GM12891 (cell line): ENCODE measurements around the gene GAPDH.
"Not testable (repeated sequence)": the region's sequence is repeated elsewhere in the genome, so short reads cannot be mapped to it uniquely, and the experiment has no call there.

ENCODE experiments used
- PAX5 ChIP-seq: IDR thresholded peaks from 2 replicates; pipeline ENCODE4 v1.6.1; 2011; ENCODE audit warnings: low read length, moderate library complexity, mild to moderate bottlenecking; ENCODE audit not compliant: insufficient read depth, severe bottlenecking
- POLR2A ChIP-seq: IDR thresholded peaks from 2 replicates; pipeline ENCODE4 v1.6.1; 2011; ENCODE audit warnings: low read depth, low read length, control low read depth
- POLR2AphosphoS5 ChIP-seq: IDR thresholded peaks from 2 replicates; pipeline ENCODE4 v1.6.1; 2011; ENCODE audit warnings: low read depth, low read length, control low read depth
- SPI1 ChIP-seq: IDR thresholded peaks from 2 replicates; pipeline ENCODE4 v1.6.1; 2011; ENCODE audit warnings: low read depth, low read length, control low read depth
- TAF1 ChIP-seq: IDR thresholded peaks from 2 replicates; pipeline ENCODE4 v1.6.1; 2011; ENCODE audit warnings: low read depth, low read length, control low read depth

DNA sequence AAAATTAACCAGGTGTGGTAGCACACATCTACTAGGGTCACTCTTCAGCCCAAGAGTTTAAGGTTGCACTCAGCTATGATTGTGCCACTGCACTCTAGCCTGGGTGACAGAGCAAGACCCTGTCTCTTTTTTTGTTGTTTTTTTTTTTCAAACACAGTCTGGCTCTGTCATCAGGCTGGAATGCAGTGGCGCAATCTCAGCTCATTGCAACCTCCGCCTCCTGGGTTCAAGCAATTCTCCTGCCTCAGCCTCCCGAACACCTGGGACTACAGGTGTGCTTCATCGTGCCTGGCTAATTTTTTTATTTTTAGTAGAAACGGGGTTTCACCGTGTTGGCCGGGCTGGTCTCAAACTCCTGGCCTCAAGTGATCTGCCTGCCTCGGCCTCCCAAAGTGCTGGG lies 52.3 kb downstream of the GAPDH start:
- not testable (repeated sequence) for TF ChIP-seq POLR2AphosphoS5, POLR2A, PAX5, TAF1, SPI1
